Activated T-helper 17 cell treated with anti-CD3 and anti-CD28 coated beads, Interleukin-2, amount 50 U/mL, for 72 hours (primary cell): Measurements from ENCODE around the gene CHRM3. TPM values are rescaled to one million over a fixed set of nuclear protein-coding genes. Genes with fewer than 3 reads are reported as not detected.

Experiments
- ATAC-seq: fragments of 150-1000 bp; cut with Tn5 transposase; replicated peaks from 2 replicates; pipeline ENCODE4 v1.10.0; 2021; ENCODE audit warnings: mild to moderate bottlenecking, moderate library complexity
- H3K27ac Mint-ChIP-seq: one replicate; pipeline ENCODE4 v1.8.0; 2022; ENCODE audit warnings: mixed read lengths
- H3K27me3 Mint-ChIP-seq: one replicate; pipeline ENCODE4 v1.8.0; 2022; ENCODE audit warnings: mixed read lengths
- H3K36me3 Mint-ChIP-seq: one replicate; pipeline ENCODE4 v1.8.0; 2022; ENCODE audit warnings: low read depth, mild to moderate bottlenecking, mixed read lengths
- H3K4me1 Mint-ChIP-seq: one replicate; pipeline ENCODE4 v1.8.0; 2022; ENCODE audit warnings: mixed read lengths
- H3K4me3 Mint-ChIP-seq: one replicate; pipeline ENCODE4 v1.8.0; 2022; ENCODE audit warnings: mild to moderate bottlenecking, mixed read lengths
- H3K9me3 Mint-ChIP-seq: one replicate; pipeline ENCODE4 v1.8.0; 2022; ENCODE audit warnings: mixed read lengths
- total RNA-seq, 2 donors: library from RNA; stranded (reverse); gene quantifications; one replicate each; pipeline ENCODE4 v1.2.3, GENCODE V29; 2022

The CHRM3 gene
- total RNA-seq, 2 donors from 2014 or later = 0.13 to 0.26 TPM

DNA sequence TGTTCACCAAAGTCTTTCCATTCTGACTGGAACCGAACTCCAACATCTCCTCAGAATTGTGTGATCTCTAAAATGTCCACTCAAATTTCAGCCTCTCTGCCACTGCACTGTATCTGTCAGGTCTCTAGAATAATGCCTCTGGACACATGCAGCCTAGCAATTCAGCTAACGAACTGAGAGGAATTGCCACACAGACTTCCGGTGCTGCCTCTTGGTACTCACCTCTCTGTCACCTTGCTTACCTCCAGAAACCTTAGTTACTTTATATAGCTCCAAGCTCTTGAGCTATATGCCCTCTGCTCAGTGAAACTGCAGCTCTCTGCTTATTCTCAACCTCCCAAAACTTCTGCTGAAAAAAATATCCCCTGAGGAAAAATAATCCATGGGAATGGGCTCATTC is 2.7 kb upstream of the CHRM3 start:
- Mint-ChIP-seq H3K4me3 (no peak overlapping the region), H3K4me1 (peaks cover 13% of the 10 kb centered on the region), H3K9me3 (no peaks in the 10 kb centered on the region), H3K36me3 (peaks cover 6% of the 10 kb centered on the region), H3K27ac (no peak overlapping the region), H3K27me3 (peaks cover 52% of the 10 kb centered on the region)
- no peak for ATAC-seq

DNA sequence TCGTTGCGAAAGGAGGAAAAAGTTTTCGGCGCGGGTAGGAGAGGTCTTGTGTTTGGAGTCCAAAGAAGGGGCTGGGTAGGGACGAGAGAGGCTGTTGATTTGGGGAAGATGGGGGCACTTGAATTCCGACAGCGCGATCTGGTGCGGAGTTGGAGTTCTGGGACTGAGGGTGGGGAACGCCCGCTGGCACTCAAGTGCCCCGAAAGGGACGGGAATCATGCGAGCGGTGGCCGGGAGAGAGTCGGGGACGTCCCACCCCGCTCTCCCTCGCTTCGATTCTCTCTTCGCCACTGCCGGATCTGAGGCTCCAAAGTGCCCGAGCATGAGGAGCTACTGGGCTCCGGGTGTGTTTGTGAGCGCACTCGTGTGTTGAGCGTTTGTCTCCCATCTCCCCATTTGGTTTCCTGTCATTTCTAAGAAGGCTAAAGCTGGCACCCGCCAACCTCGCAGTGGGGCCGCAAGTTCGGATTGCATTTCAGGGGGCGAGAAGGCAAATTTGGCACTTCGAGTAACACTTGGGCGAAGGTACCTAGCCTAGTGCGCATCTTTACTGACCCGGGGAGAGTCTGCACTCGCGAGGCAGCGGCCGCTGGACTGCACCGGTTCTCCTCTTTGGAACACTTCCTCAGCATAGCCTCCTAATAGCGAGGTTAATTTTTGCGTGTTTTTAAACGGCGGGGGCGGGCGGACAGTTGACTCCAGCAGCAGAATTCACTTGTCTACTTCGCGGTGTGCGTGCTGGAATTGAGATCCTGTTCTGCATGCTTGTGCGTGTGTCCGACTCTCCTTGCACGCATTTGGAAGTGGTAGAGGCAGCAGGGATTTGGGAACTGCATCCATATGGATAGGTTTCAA is 1.2 kb downstream of the CHRM3 start:
- ATAC-seq = no peak
- H3K27me3 Mint-ChIP-seq = peaks cover 68% of the 10 kb centered on the region
- peaks cover 4% of the 10 kb centered on the region for H3K9me3 Mint-ChIP-seq
- H3K4me1 Mint-ChIP-seq = peaks cover 13% of the 10 kb centered on the region
- H3K36me3 Mint-ChIP-seq = peaks cover 6% of the 10 kb centered on the region
- H3K4me3 Mint-ChIP-seq = peak overlapping the region; percentile 81
- no peak overlapping the region for H3K27ac Mint-ChIP-seq

DNA sequence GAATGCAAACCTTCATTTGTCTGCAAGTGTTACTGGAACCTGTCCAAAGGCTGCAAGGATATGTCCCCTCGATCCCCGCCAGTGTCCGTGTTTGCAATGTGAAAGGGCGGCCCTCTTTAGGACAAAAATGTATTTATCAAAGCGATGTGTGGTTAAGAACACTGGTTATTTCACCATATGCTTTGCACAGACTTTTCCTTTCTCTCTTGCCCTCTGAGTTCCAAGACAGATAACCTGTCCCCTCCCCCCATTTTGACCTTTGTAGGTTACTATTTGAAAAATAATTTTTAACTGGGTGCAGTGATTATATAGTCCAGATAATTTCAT is 1.8 kb downstream of the CHRM3 start:
- Mint-ChIP-seq H3K4me3 (peak overlapping the region; percentile 81), H3K9me3 (peaks cover 4% of the 10 kb centered on the region), H3K36me3 (peaks cover 6% of the 10 kb centered on the region), H3K4me1 (peaks cover 13% of the 10 kb centered on the region), H3K27ac (no peak overlapping the region), H3K27me3 (peaks cover 67% of the 10 kb centered on the region)
- ATAC-seq = no peak

GRCh38 chr1:239388578-239388977 is 2.2 kb downstream of the CHRM3 start:
- H3K4me3 Mint-ChIP-seq = peak overlapping the region; percentile 81
- peaks cover 65% of the 10 kb centered on the region for H3K27me3 Mint-ChIP-seq
- H3K36me3 Mint-ChIP-seq = peaks cover 6% of the 10 kb centered on the region
- H3K9me3 Mint-ChIP-seq = peaks cover 4% of the 10 kb centered on the region
- no peak overlapping the region for H3K27ac Mint-ChIP-seq
- H3K4me1 Mint-ChIP-seq = peaks cover 13% of the 10 kb centered on the region
- ATAC-seq = no peak

DNA sequence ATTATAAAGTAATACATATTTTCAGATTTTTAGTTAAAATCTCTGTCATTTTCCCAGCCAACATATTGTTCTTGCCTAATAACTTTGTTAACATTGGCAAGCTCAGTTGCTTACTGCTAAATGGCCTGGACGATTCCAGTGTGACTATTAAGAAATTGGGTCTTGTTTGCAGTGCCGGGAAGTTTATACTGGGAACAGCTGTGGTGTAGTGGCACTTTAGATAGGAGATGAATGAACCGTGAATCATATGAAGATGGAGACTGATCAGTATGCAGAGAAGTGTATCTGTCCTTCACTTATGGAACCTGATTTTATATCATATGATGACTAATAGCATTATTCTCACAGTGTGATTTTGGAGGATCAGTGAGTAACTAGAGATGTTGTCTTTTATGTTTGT is 3.3 kb downstream of the CHRM3 start:
- Mint-ChIP-seq H3K4me3 (no peak overlapping the region), H3K9me3 (peaks cover 4% of the 10 kb centered on the region), H3K4me1 (peaks cover 13% of the 10 kb centered on the region), H3K36me3 (peaks cover 6% of the 10 kb centered on the region), H3K27me3 (peaks cover 59% of the 10 kb centered on the region), H3K27ac (no peak overlapping the region)
- no peak for ATAC-seq

GRCh38 chr1:239392271-239392670 is 5.9 kb downstream of the CHRM3 start:
- Mint-ChIP-seq H3K4me1 (peaks cover 3% of the 10 kb centered on the region), H3K36me3 (no peaks in the 10 kb centered on the region), H3K9me3 (peaks cover 4% of the 10 kb centered on the region), H3K27ac (no peak overlapping the region), H3K4me3 (no peak overlapping the region), H3K27me3 (peaks cover 54% of the 10 kb centered on the region)
- no peak for ATAC-seq

- Mint-ChIP-seq H3K4me3 (no peak overlapping the region), H3K4me1 (no peaks in the 10 kb centered on the region), H3K36me3 (no peaks in the 10 kb centered on the region), H3K27me3 (peaks cover 37% of the 10 kb centered on the region), H3K27ac (no peak overlapping the region), H3K9me3 (peaks cover 4% of the 10 kb centered on the region)
- no peak for ATAC-seq
Measured at GRCh38 chr1:239394107-239394506, 7.7 kb downstream of the CHRM3 start.

- no peaks in the 10 kb centered on the region for H3K27me3 Mint-ChIP-seq
- H3K27ac Mint-ChIP-seq = no peak overlapping the region
- no peaks in the 10 kb centered on the region for H3K4me1 Mint-ChIP-seq
- no peaks in the 10 kb centered on the region for H3K36me3 Mint-ChIP-seq
- ATAC-seq = no peak
- no peaks in the 10 kb centered on the region for H3K9me3 Mint-ChIP-seq
- H3K4me3 Mint-ChIP-seq = no peak overlapping the region
Measured at GRCh38 chr1:239413916-239414315, 27.5 kb downstream of the CHRM3 start.

DNA sequence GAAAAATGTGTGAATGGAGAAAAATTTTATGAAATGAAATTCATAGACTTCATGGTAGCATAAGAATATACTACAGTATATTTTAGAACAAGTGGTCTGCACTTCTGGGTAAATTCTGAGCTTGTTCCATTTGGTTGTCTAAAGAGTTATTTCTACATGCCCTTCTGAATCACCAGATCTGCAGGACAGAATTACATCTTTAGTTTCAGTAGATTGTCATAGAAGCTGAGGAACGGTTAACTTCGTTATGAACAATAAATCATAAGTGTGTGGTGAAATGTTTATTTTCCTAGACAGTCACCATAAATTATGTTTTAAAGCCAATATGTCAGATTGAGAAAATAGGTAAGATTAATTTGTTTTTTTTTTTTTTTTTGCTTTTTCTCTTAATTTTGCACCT is 30.9 kb downstream of the CHRM3 start:
- Mint-ChIP-seq H3K9me3 (no peaks in the 10 kb centered on the region), H3K36me3 (no peaks in the 10 kb centered on the region), H3K4me3 (no peak overlapping the region), H3K27ac (no peak overlapping the region), H3K4me1 (no peaks in the 10 kb centered on the region), H3K27me3 (no peaks in the 10 kb centered on the region)
- ATAC-seq = no peak

- no peaks in the 10 kb centered on the region for H3K9me3 Mint-ChIP-seq
- peaks cover 1% of the 10 kb centered on the region for H3K27me3 Mint-ChIP-seq
- H3K4me1 Mint-ChIP-seq = no peaks in the 10 kb centered on the region
- no peak for ATAC-seq
- H3K27ac Mint-ChIP-seq = no peak overlapping the region
- H3K36me3 Mint-ChIP-seq = no peaks in the 10 kb centered on the region
- no peak overlapping the region for H3K4me3 Mint-ChIP-seq
Measured at GRCh38 chr1:239417986-239418640, 31.7 kb downstream of the CHRM3 start.

- H3K4me3 Mint-ChIP-seq = no peak overlapping the region
- H3K4me1 Mint-ChIP-seq = no peaks in the 10 kb centered on the region
- peaks cover 3% of the 10 kb centered on the region for H3K27me3 Mint-ChIP-seq
- H3K9me3 Mint-ChIP-seq = no peaks in the 10 kb centered on the region
- no peak for ATAC-seq
- H3K27ac Mint-ChIP-seq = no peak overlapping the region
- H3K36me3 Mint-ChIP-seq = no peaks in the 10 kb centered on the region
Measured at GRCh38 chr1:239418681-239419080, 32.3 kb downstream of the CHRM3 start.

DNA sequence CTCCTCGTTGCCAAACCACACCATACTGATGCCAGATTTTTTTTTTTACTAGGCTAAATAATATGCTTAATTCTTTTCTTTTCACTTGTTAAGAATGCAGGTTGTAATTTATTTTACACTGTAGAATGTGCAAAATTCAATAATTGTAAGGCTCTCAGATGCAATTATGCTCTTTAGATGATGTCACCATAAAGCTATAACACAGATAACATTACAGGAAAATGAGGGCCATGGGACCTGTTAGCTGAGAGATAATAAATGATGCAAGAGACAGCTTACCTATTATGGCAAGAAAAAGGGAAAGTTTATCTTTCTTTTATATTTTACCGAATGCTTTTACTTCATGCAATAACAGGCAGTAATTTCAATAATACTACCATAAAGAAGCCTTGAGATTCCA is 35.4 kb downstream of the CHRM3 start:
- Mint-ChIP-seq H3K36me3 (no peaks in the 10 kb centered on the region), H3K9me3 (no peaks in the 10 kb centered on the region), H3K27ac (no peak overlapping the region), H3K4me1 (no peaks in the 10 kb centered on the region), H3K27me3 (peaks cover 3% of the 10 kb centered on the region), H3K4me3 (no peak overlapping the region)
- ATAC-seq = no peak

DNA sequence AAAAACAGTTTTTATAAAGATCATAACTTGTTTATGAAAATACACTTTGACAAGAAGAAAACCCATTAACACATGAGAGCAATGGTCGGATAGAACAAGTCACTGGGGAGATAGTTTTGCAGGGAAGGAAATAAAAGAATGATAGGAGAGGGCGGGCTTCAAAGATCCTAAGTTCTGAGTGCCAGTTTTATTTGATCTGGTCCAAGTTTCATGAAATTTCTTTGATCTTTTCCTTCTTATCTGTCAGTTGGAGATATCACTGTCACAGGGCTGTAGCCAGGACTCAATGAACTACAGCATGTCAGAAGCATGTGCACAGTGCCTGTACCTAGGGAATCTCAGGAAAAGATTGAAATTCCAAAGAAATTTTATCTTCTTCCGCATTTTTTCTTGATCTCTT is 36.5 kb downstream of the CHRM3 start:
- Mint-ChIP-seq H3K4me3 (no peak overlapping the region), H3K4me1 (no peaks in the 10 kb centered on the region), H3K27ac (no peak overlapping the region), H3K36me3 (no peaks in the 10 kb centered on the region), H3K27me3 (peaks cover 3% of the 10 kb centered on the region), H3K9me3 (no peaks in the 10 kb centered on the region)
- no peak for ATAC-seq

DNA sequence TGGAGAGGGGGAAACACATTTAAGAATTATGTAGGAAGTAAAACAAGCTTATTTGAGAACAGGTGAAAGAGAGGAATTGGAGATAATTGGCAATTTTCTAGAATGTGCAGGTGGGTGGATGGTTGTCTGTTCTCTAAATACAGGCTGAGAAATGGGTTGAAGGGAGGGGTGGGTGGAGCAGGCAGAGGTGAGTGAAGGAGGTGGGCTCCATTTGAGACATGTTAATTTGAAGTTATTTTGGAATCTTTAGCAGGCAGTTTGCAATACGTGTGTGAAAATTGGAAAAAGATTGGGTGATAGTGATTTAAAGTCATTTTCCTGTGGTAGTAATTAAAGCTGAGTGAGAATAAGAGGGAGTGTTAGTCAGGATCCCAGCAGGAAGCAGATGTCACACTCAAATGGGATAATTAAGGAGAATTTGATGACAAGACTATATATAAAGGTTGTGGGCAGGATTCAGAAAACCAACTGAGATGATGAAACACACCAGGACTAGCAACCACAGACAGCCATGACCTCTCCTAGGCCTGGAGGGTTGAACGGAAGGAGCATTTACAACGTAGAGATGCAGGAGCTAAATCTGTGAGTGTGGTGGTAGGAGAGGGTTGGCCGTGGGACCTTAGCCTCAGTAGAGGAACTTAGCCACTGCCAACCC is 40.6 kb downstream of the CHRM3 start:
- no peak overlapping the region for H3K27ac Mint-ChIP-seq
- H3K9me3 Mint-ChIP-seq = no peaks in the 10 kb centered on the region
- no peak for ATAC-seq

GRCh38 chr1:239427712-239428111 is 41.3 kb downstream of the CHRM3 start:
- ATAC-seq = no peak
- H3K36me3 Mint-ChIP-seq = no peaks in the 10 kb centered on the region
- no peak overlapping the region for H3K4me3 Mint-ChIP-seq
- H3K27ac Mint-ChIP-seq = no peak overlapping the region
- H3K9me3 Mint-ChIP-seq = no peaks in the 10 kb centered on the region
- no peaks in the 10 kb centered on the region for H3K4me1 Mint-ChIP-seq
- H3K27me3 Mint-ChIP-seq = peaks cover 7% of the 10 kb centered on the region

More for the DNA sequence above, 40.6 kb downstream of the CHRM3 start:
- no peaks in the 10 kb centered on the region for H3K4me1 Mint-ChIP-seq
- peaks cover 6% of the 10 kb centered on the region for H3K27me3 Mint-ChIP-seq
- no peak overlapping the region for H3K4me3 Mint-ChIP-seq
- H3K36me3 Mint-ChIP-seq = no peaks in the 10 kb centered on the region
